Fibroblast of villous mesenchyme (primary cell): ENCODE results near the gene AQP9. TPM values are rescaled to one million over a fixed set of nuclear protein-coding genes. Genes with fewer than 3 reads are reported as not detected.

Experiments
- DNase-seq: peaks from one replicate; pipeline ENCODE4 v3.0.0-alpha.2; 2010; ENCODE audit warnings: low read depth
- H3K4me3 ChIP-seq: 2 replicates; pipeline ENCODE4 v1.5.1; 2011; ENCODE audit warnings: low read depth, mild to moderate bottlenecking, low read length
- CTCF ChIP-seq: IDR thresholded peaks from 2 replicates; pipeline ENCODE4 v1.5.1; 2012; ENCODE audit warnings: low read depth, mild to moderate bottlenecking, low read length; ENCODE audit not compliant: insufficient read depth
- total RNA-seq: library from RNA; depleted of rRNA; stranded (reverse); fragments of >200 nt; gene quantifications from 2 replicates; pipeline ENCODE4 v1.2.3, GENCODE V29; 2012

Gene AQP9
- total RNA-seq, 1 donor: not detected

- no peak overlapping the region for H3K4me3 ChIP-seq
- DNase-seq: peak; percentile 49
- TF ChIP-seq CTCF: no peak
Observed at GRCh38 chr15:58146749-58147148, 8.6 kb downstream of the AQP9 start.

- H3K4me3 ChIP-seq: no peak overlapping the region
- peak; percentile 63 for DNase-seq
- TF ChIP-seq CTCF: no peak
Observed at GRCh38 chr15:58147171-58147611, 9.0 kb downstream of the AQP9 start.

- no peak overlapping the region for H3K4me3 ChIP-seq
- no peak for DNase-seq
- no peak for TF ChIP-seq CTCF
Observed at GRCh38 chr15:58148120-58148519, 9.9 kb downstream of the AQP9 start.

GRCh38 chr15:58148633-58149445, 10.7 kb downstream of the AQP9 start:
- DNase-seq: peak; percentile 24
- no peak overlapping the region for H3K4me3 ChIP-seq
- TF ChIP-seq CTCF: no peak

GRCh38 chr15:58154769-58155168, 16.6 kb downstream of the AQP9 start:
- DNase-seq: no peak
- no peak overlapping the region for H3K4me3 ChIP-seq
- TF ChIP-seq CTCF: no peak

- no peak for DNase-seq
- H3K4me3 ChIP-seq: no peak overlapping the region
- TF ChIP-seq CTCF: no peak
Observed at GRCh38 chr15:58159827-58160386, 21.7 kb downstream of the AQP9 start.
